Nephron progenitor cell (in vitro differentiated cells): ENCODE measurements around the gene TCF7L2.

Source experiments
- DNase-seq: peaks from one replicate; pipeline ENCODE4 v3.0.0; 2021
- H3K27ac Mint-ChIP-seq: 2 replicates; pipeline ENCODE4 v1.8.0; 2021; ENCODE audit warnings: mild to moderate bottlenecking, moderate library complexity, mixed read lengths
- H3K27me3 Mint-ChIP-seq: 2 replicates; pipeline ENCODE4 v1.8.0; 2021; ENCODE audit warnings: mild to moderate bottlenecking, low read depth, mixed read lengths; ENCODE audit not compliant: poor library complexity
- H3K36me3 Mint-ChIP-seq: 2 replicates; pipeline ENCODE4 v1.8.0; 2021; ENCODE audit warnings: low read depth, mixed read lengths
- H3K4me1 Mint-ChIP-seq: 2 replicates; pipeline ENCODE4 v1.8.0; 2021; ENCODE audit warnings: mixed read lengths
- H3K4me3 Mint-ChIP-seq: 2 replicates; pipeline ENCODE4 v1.8.0; 2021; ENCODE audit warnings: mild to moderate bottlenecking, moderate library complexity, mixed read lengths
- H3K9me3 Mint-ChIP-seq: 2 replicates; pipeline ENCODE4 v1.8.0; 2021; ENCODE audit warnings: mild to moderate bottlenecking, moderate library complexity, mixed read lengths
- TF ChIP-seq, protein P1 (sequence below): fragments of 200-600 bp; sonication (generic); IDR thresholded peaks from 2 replicates; pipeline ENCODE4 v1.5.0; 2021; ENCODE audit warnings: antibody characterized with exemption

Gene TCF7L2

DNA sequence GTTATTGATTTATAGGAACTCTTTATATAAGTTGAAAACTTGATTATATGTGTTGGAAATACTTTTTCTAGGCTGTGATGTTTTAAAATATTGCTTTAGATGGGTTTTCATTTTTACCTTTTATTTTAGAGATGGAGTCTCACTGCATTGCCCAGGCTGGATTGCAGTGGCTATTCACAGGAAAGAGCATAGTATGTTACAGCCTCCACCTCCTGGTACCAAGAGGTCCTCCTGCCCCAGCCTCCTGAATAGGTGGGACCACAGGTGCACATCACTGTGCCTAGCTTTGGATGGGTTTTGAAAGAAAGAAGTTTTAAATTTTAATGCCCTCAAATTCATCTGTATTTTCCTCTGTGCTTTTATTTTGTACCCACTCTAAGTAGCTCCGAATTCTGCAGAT, 105.4 kb downstream of the TCF7L2 start:
- Mint-ChIP-seq H3K9me3 (no peaks in the 10 kb centered on the region), H3K4me1 (peaks cover 31% of the 10 kb centered on the region), H3K27me3 (no peaks in the 10 kb centered on the region), H3K4me3 (no peak overlapping the region), H3K27ac (no peak overlapping the region), H3K36me3 (peaks cover 10% of the 10 kb centered on the region)
- no peak for DNase-seq
- TF ChIP-seq, protein P1, sequence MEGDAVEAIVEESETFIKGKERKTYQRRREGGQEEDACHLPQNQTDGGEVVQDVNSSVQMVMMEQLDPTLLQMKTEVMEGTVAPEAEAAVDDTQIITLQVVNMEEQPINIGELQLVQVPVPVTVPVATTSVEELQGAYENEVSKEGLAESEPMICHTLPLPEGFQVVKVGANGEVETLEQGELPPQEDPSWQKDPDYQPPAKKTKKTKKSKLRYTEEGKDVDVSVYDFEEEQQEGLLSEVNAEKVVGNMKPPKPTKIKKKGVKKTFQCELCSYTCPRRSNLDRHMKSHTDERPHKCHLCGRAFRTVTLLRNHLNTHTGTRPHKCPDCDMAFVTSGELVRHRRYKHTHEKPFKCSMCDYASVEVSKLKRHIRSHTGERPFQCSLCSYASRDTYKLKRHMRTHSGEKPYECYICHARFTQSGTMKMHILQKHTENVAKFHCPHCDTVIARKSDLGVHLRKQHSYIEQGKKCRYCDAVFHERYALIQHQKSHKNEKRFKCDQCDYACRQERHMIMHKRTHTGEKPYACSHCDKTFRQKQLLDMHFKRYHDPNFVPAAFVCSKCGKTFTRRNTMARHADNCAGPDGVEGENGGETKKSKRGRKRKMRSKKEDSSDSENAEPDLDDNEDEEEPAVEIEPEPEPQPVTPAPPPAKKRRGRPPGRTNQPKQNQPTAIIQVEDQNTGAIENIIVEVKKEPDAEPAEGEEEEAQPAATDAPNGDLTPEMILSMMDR = no peak

DNA sequence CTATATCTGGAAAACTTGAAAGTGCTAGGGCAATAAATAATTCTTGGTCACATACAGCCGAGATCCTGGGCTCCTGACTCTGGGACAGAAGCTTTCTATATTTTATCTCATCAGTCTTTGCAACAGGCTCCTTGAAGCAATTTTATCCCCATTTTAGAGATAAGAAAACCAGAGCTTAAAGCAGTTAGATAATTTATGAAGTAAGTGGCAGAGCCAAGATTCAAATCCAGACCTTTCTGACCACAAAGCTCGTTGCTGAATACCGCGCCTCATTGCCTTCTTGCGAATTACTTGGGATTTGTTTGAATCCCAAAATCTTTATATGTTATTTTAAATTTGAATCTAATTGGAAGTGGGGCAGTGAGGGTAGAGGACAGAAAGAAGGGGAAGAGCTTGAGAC, 106.0 kb downstream of the TCF7L2 start:
- H3K4me1 Mint-ChIP-seq = peaks cover 28% of the 10 kb centered on the region
- no peaks in the 10 kb centered on the region for H3K27me3 Mint-ChIP-seq
- no peak overlapping the region for H3K27ac Mint-ChIP-seq
- DNase-seq = no peak
- peaks cover 6% of the 10 kb centered on the region for H3K36me3 Mint-ChIP-seq
- H3K9me3 Mint-ChIP-seq = no peaks in the 10 kb centered on the region
- no peak overlapping the region for H3K4me3 Mint-ChIP-seq
- TF ChIP-seq, protein P1 = no peak

DNA sequence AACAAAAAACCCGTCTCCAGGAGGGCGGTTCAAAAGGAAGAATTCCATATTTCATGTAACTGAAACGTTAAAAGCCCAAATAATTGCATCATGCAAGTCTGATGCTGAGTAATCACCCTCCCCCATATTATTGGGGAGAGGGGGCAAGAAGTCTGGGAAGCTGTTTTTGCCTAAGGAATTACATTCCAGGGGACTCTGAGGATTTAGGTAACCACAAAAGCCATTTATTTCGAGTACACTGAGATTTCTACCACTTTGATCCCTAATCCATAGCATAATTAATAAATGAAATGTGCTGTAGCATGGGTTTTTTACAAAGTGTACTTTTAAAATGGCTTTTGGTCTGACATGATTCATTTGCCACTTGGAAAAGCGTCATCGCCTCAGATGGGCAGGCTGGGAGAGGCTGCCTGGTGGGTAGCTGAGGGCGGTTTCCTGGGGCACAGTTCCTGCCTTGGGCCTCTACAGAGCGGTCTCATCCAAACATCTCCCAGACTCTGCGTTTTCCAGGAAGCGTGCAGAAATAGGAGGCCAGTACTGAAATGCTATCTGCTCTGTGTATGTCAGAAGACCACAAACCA, 106.5 kb downstream of the TCF7L2 start:
- no peaks in the 10 kb centered on the region for H3K9me3 Mint-ChIP-seq
- H3K4me1 Mint-ChIP-seq = peaks cover 27% of the 10 kb centered on the region
- no peak overlapping the region for H3K4me3 Mint-ChIP-seq
- TF ChIP-seq, protein P1 = no peak
- DNase-seq = no peak
- H3K27me3 Mint-ChIP-seq = no peaks in the 10 kb centered on the region
- H3K27ac Mint-ChIP-seq = no peak overlapping the region
- H3K36me3 Mint-ChIP-seq = peaks cover 5% of the 10 kb centered on the region

DNA sequence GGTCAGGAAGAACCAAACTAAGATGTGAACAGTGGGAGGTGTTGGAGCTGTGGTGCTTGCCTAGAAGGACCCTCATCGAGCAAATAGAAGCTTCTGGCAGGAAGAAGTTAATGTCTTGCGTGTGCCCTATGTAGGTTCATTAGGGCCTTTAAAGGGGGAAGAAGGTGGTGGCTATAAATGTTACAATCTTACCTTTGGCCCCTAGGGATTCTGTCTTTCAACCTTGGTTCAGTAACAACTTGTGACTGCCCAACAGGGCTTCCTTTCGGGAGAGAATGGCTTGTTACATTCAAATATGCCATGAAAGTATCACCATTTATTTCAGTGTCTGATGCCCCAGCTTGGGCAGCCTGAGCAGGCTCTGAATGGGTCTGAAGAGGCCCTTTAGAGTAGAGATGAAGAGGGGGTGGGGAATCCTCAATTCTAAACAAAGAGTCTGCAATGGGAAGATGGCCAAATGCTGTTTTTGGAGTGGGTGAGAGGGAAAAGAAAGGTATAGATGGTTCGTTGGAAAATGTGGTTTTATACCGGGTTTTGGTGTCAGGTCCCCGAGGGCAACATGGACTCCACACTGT, 108.0 kb downstream of the TCF7L2 start:
- Mint-ChIP-seq H3K27me3 (no peaks in the 10 kb centered on the region), H3K9me3 (no peaks in the 10 kb centered on the region), H3K4me1 (peaks cover 15% of the 10 kb centered on the region), H3K27ac (no peak overlapping the region), H3K36me3 (peaks cover 5% of the 10 kb centered on the region), H3K4me3 (no peak overlapping the region)
- DNase-seq = no peak
- TF ChIP-seq, protein P1 = no peak

DNA sequence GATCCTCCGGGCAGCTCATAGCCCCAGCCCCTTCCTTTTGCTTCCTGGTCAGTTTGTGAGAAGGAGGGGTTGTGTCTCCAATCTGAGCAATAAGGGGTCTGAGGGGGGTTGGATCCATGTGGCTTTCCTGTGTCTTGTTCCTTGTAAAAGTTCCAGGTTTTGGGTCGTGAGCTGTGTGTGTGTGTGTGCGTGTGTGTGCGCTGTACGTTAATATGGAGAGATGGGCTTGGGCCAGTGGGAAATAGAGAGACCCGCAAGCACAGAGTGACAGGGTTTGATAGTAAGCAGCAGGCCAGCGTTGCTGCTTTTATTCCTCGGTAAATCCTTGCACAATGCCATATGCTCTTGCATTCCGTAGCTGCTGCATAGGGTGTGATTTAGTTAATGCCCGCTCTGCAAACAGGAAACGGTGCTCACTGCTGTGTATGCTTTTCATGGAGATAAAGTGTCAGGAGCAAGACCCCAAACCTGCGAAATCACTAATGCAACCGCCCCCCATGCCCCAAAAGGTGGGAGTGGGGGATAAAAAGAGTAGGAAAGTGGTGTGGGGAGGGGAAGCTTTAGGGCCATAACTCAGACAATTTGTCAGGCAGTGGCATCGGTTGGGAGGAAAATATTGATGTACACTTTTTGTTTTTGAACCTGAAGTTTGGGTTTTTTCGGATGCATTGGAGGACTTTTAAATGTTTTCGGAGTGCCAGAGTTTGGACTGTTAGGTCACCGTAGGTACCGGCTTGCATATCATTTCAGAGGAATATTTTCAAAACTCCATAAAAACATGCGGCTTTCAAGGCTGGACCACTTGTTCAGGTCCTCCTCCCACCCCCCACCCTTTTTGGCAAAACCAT, 108.7 kb downstream of the TCF7L2 start:
- Mint-ChIP-seq H3K27me3 (no peaks in the 10 kb centered on the region), H3K4me3 (no peak overlapping the region), H3K4me1 (peaks cover 8% of the 10 kb centered on the region), H3K27ac (no peak overlapping the region), H3K36me3 (peaks cover under 1% of the 10 kb centered on the region), H3K9me3 (no peaks in the 10 kb centered on the region)
- DNase-seq = no peak
- TF ChIP-seq, protein P1 = no peak
